ENCODE measurements around the gene LRCH4. TPM values are rescaled to one million over a fixed set of nuclear protein-coding genes. Genes with fewer than 3 reads are reported as not detected.

LRCH4 gene
- total RNA-seq, 2 experiments from 2014 or later = 39.2 to 72.0 TPM

DNA sequence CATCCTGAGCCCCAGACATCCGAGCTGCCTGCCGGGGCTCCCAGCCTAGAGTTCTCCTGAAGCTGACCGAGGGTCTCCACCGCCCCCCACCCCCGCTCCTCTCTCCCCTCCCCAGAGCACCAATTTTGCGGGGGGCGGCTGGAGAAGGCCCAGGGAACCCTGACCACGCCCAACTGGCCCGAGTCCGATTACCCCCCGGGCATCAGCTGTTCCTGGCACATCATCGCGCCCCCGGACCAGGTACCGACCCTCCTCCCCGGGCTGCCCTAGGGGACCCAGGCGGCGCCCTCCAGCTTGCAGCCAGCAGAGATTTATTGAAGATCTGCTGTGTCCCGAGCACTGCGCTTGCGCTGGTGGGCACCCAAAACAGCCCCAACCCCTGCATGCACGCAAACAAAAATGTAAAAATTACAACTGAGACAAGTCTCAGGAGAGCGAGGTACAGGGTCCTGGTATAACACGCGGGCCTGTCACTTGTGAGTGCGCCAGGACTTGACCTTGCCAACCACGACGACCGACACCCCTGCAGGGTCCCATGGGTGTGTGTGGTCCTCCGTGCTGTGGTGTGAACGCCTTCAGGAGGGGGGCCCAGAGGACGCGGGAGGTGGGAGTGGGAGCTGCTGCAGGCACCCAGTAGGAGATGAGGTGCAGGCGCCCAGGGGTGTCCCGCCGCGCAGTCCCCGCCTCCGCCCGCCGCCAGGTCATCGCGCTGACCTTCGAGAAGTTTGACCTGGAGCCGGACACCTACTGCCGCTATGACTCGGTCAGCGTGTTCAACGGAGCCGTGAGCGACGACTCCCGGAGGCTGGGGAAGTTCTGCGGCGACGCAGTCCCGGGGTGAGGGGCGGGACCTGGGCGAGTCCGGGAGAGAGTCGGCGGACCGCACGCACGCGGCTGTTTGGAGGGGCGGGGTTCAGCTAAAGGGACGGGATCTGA is 19.3 kb upstream of the LRCH4 start:
- Histone ChIP-seq H2AFZ (ENCODE audit: low read length) (peak overlapping the region; percentile 94), H3K79me2 (ENCODE audit: insufficient read depth, low read depth, low read length) (no peaks in the 10 kb centered on the region), H4K20me1 (ENCODE audit: insufficient read depth, low read length) (no peaks in the 10 kb centered on the region), H3K4me3 (ENCODE audit: low read depth, low read length, poor library complexity, severe bottlenecking) (peak overlapping the region; percentile 76), H3K4me2 (ENCODE audit: low read length) (peak overlapping the region; percentile 79), H3K27ac (ENCODE audit: low read depth, low read length, poor library complexity, severe bottlenecking) (peak overlapping the region; percentile 39), H3K9me2 (ENCODE audit: insufficient read depth, low read length) (no peaks in the 10 kb centered on the region), H3K4me1 (ENCODE audit: insufficient read depth, low read length, poor library complexity, severe bottlenecking) (peaks cover 13% of the 10 kb centered on the region), H3K36me3 (ENCODE audit: insufficient read depth, low read length) (no peaks in the 10 kb centered on the region), H3K9me3 (ENCODE audit: low read length) (no peaks in the 10 kb centered on the region)
- no TSS peak for BruUV-seq (replicated peaks)
- TF ChIP-seq CTCF (conservative IDR thresholded peaks at IDR 0.05; ENCODE audit: low read length) (no peak), EZH2phosphoT487 (IDR thresholded peaks at IDR 0.05; ENCODE audit: borderline replicate concordance, low read depth, low read length) (no peak)
- ChIA-PET POLR2A (interaction anchor here (0.6 to 2.0 kb wide), 4 partner anchors 19 to 74 kb away, joined by 3 to 5 read pairs (median 4); partner anchors contain the start of genes FBXO24 and LRCH4), CTCF (ENCODE audit: unreplicated experiment) (no interaction called here)
- intact Hi-C loops (cut with micrococcal nuclease; ENCODE audit: unreplicated experiment) = loop anchor here (1.0 kb wide), 2 partner anchors 69 to 86 kb away; no protein-coding TSS in a partner anchor
- no peak for DNase-seq (ENCODE audit: low spot score)

DNA sequence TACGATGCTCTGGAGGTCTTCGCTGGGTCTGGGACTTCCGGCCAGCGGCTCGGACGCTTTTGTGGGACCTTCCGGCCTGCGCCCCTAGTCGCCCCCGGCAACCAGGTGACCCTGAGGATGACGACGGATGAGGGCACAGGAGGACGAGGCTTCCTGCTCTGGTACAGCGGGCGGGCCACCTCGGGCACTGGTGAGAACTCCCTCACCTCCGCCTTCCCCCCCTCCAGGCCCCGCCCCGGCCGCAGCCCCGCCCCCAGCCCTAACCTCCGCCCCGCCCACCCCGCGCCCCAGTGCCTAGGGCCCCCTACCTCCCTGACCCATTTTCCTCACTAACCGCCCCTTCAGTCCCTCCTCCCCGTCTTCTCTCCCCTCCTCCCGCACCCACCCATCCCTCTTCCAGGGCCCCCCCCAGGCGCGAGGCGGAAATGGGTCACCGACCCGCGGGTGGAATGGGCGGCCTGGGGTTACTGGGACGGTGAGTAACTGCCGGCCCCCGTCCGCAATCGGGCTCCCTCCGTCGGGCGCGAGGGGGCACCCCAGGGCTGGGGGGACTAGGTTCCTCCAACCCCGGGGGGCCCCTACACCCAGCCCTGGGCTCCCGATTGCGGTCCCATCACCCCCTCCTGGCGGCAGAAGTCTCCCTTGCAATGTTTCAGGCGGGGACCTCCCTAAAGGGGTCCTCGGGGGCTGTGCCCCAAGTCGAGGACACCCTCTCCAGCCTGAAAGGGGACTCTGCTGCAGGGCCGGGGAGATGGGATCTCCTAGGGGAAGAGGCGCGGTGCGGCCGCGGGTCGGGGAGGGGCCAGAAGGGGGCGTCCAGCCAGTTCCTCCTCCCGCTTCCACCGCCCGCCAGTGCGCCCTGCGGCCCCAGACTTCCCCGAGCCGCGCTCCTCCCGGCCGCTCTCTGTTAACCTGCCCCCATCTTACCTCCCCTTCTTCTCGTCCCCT is 18.4 kb upstream of the LRCH4 start:
- Histone ChIP-seq H3K9me3 (ENCODE audit: low read length) (no peaks in the 10 kb centered on the region), H3K4me3 (ENCODE audit: low read depth, low read length, poor library complexity, severe bottlenecking) (peak overlapping the region; percentile 76), H4K20me1 (ENCODE audit: insufficient read depth, low read length) (no peaks in the 10 kb centered on the region), H2AFZ (ENCODE audit: low read length) (peak overlapping the region; percentile 94), H3K36me3 (ENCODE audit: insufficient read depth, low read length) (no peaks in the 10 kb centered on the region), H3K4me2 (ENCODE audit: low read length) (peak overlapping the region; percentile 79), H3K79me2 (ENCODE audit: insufficient read depth, low read depth, low read length) (no peaks in the 10 kb centered on the region), H3K27ac (ENCODE audit: low read depth, low read length, poor library complexity, severe bottlenecking) (peak overlapping the region; percentile 39), H3K4me1 (ENCODE audit: insufficient read depth, low read length, poor library complexity, severe bottlenecking) (peaks cover 13% of the 10 kb centered on the region), H3K9me2 (ENCODE audit: insufficient read depth, low read length) (no peaks in the 10 kb centered on the region)
- ChIA-PET POLR2A (interaction anchor here (0.7 to 2.0 kb wide), 2 partner anchors 21 to 88 kb away, joined by 5 to 7 read pairs; no protein-coding TSS in a partner anchor), CTCF (ENCODE audit: unreplicated experiment) (interaction anchor here (1.4 kb wide), 1 partner anchor 18 kb away, joined by 4 read pairs; the partner anchor contains the start of gene FBXO24)
- no peak for TF ChIP-seq EZH2phosphoT487 (IDR thresholded peaks at IDR 0.05; ENCODE audit: borderline replicate concordance, low read depth, low read length)
- peak; percentile 81 for TF ChIP-seq CTCF (conservative IDR thresholded peaks at IDR 0.05; ENCODE audit: low read length)
- BruUV-seq (replicated peaks) = no TSS peak
- intact Hi-C loops (cut with micrococcal nuclease; ENCODE audit: unreplicated experiment) = loop anchor here (1.0 kb wide), 2 partner anchors 70 to 87 kb away; no protein-coding TSS in a partner anchor
- peak; percentile 85 for DNase-seq (ENCODE audit: low spot score)
